ENCODE data around the gene SPTBN1. TPM values are rescaled to one million over a fixed set of nuclear protein-coding genes. Genes with fewer than 3 reads are reported as not detected.

The SPTBN1 gene
- total and polyA plus RNA-seq, 9 of the 15 experiments (the other 6 are each of a cell fraction or from before 2014, with no cell fraction given): 8.9 to 66.8 (median 31.4) TPM

GRCh38 chr2:54540194-54540593 lies 84.1 kb downstream of the SPTBN1 start (continued):
- no peak for TF ChIP-seq ZNF398 (CRISPR knock-in tag; IDR thresholded peaks at IDR 0.05)
- TF ChIP-seq PBX2 (CRISPR knock-in tag; IDR thresholded peaks at IDR 0.05; ENCODE audit: low read depth): no peak
- no peak for TF ChIP-seq PBX2 (tag; conservative IDR thresholded peaks at IDR 0.05; ENCODE audit: low read depth)
- no peak for TF ChIP-seq FOXK1 (CRISPR knock-in tag; IDR thresholded peaks at IDR 0.05; ENCODE audit: borderline replicate concordance)
- TF ChIP-seq ZNF79 (CRISPR knock-in tag; IDR thresholded peaks at IDR 0.05; ENCODE audit: low read depth): no peak
- TF ChIP-seq ZNF445 (CRISPR knock-in tag; IDR thresholded peaks at IDR 0.05; ENCODE audit: low read depth): no peak
- no peak for TF ChIP-seq EGR1 (conservative IDR thresholded peaks at IDR 0.05)
- no peak for TF ChIP-seq AFF4 (CRISPR knock-in tag; IDR thresholded peaks at IDR 0.05)
- TF ChIP-seq KAT8 (IDR thresholded peaks at IDR 0.05; ENCODE audit: low read depth): no peak
- TF ChIP-seq TSC22D4 (tag; IDR thresholded peaks at IDR 0.05): no peak
- TF ChIP-seq, protein P1, sequence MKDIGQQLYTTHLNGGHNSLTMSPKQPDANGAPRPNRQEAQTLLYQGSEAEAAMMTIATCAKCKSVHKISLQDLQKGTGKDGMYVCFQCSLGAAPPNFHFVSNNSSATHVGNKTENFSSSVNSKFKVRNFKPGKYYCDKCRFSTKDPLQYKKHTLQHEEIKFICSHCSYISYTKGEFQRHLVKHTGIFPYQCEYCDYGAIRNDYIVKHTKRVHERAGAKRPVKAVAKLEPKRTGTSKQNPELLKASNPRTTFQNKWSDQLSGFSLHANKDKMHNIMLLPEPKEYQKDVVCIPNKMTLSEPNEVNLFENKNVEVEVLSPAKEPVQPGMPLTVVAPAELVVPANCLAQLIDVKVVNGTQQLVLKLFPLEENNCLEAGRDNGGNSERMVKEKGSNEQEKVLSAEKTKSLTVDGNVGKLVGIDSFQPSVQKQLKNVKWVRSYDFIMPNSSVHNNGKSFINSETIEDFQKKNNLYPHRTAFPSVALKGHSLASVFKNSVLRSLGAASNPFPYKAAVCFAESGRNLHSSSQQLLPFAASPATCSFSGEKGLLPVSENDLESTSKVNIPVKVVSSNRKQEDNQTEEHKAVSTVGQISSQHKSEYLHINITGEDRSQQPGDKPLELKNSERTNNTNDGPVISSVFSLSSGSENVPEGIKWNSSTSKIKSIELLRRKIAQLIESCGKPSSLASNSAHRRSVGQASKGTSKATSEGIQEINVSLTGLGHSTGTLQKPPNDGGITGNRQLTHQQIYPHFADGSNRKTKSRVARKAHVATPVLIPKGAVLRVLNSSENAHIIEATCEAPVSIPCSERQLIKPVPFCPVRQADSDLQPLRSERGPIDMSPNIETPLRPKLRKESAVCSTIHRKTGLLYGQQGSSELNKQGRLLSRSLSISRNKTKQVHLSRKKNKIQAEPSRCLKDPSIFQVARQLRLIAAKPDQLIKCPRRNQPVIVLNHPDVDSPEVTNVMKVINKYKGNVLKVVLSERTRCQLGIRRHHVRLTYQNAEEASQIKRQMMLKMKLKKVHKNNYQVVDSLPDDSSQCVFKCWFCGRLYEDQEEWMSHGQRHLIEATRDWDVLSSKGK (CRISPR knock-in tag; IDR thresholded peaks at IDR 0.05): no peak

Measured in K562 (cell line).